HepG2 (cell line): ENCODE results near the gene SPHK1. TPM values are rescaled to one million over a fixed set of nuclear protein-coding genes. Genes with fewer than 3 reads are reported as not detected.
A peak's percentile ranks its signal among the peaks of the same experiment; 100 is the strongest.

Experiments used
- CC2D1A ChIP-seq: sonication (generic); formaldehyde crosslinking; IDR thresholded peaks from 2 replicates; pipeline ENCODE4 v1.8.1; 2023; ENCODE audit warnings: mild to moderate bottlenecking, missing genetic modification reagents
- CREB1 ChIP-seq, 2 experiments: fragments of 450-650 bp in 1 of 2; IDR thresholded peaks; 2 replicates each; pipeline ENCODE4 v1.6.1; 2016 to 2017; ENCODE audit warnings: control low read depth in 1 of 2, mild to moderate bottlenecking in 1 of 2, missing compliant biosample characterization in 1 of 2, missing genetic modification characterization in 1 of 2
- DNMT3B ChIP-seq: conservative IDR thresholded peaks from 2 replicates; pipeline ENCODE4 v1.6.1; 2016; ENCODE audit warnings: missing biosample characterization, control low read depth
- EHMT2 ChIP-seq: fragments of 200-600 bp; sonication (generic); IDR thresholded peaks from 2 replicates; pipeline ENCODE4 v1.7.0; 2017; ENCODE audit warnings: antibody characterized with exemption, low read depth, low read length, borderline replicate concordance
- FIP1L1 ChIP-seq: fragments of 200-400 bp; formaldehyde crosslinking; IDR thresholded peaks from 2 replicates; pipeline ENCODE4 v1.6.1; 2018; ENCODE audit warnings: low read depth, mild to moderate bottlenecking, low read length, moderate library complexity, borderline replicate concordance; ENCODE audit not compliant: insufficient read depth
- FOXA3 ChIP-seq: IDR thresholded peaks from 2 replicates; pipeline ENCODE4 v1.6.1; 2016; ENCODE audit warnings: missing genetic modification reagents, missing compliant biosample characterization
- GTF3A ChIP-seq: sonication (generic); formaldehyde crosslinking; conservative IDR thresholded peaks from 2 replicates; pipeline ENCODE4 v1.4.0; 2020; ENCODE audit warnings: mild to moderate bottlenecking, missing genetic modification reagents
- IRF1 ChIP-seq: sonication (generic); formaldehyde crosslinking; IDR thresholded peaks from 2 replicates; pipeline ENCODE4 v1.4.0; 2020; ENCODE audit warnings: low read depth, mild to moderate bottlenecking, missing genetic modification reagents
- ISX ChIP-seq: sonication (generic); formaldehyde crosslinking; conservative IDR thresholded peaks from 2 replicates; pipeline ENCODE4 v1.5.0; 2020; ENCODE audit warnings: missing genetic modification reagents
- KLF15 ChIP-seq: sonication (generic); formaldehyde crosslinking; IDR thresholded peaks from 2 replicates; pipeline ENCODE4 v1.8.1; 2023; ENCODE audit warnings: borderline replicate concordance, mild to moderate bottlenecking, inconsistent platforms, missing genetic modification reagents, mixed read lengths
- NCOA2 ChIP-seq: sonication (generic); formaldehyde crosslinking; IDR thresholded peaks from 2 replicates; pipeline ENCODE4 v1.8.0; 2022; ENCODE audit warnings: inconsistent platforms
- NFKBIZ ChIP-seq: IDR thresholded peaks from 2 replicates; pipeline ENCODE4 v1.6.1; 2018; ENCODE audit warnings: missing genetic modification reagents, missing compliant biosample characterization
- PLSCR1 ChIP-seq: sonication (generic); formaldehyde crosslinking; IDR thresholded peaks from 2 replicates; pipeline ENCODE4 v1.5.0; 2020; ENCODE audit warnings: missing genetic modification reagents, mild to moderate bottlenecking, borderline replicate concordance
- RELA ChIP-seq: sonication (generic); formaldehyde crosslinking; IDR thresholded peaks from 2 replicates; pipeline ENCODE4 v1.4.0; 2020; ENCODE audit warnings: missing genetic modification reagents
- SAP130 ChIP-seq: IDR thresholded peaks from 2 replicates; pipeline ENCODE4 v1.6.1; 2016; ENCODE audit warnings: low read depth
- SMAD3 ChIP-seq: sonication (generic); formaldehyde crosslinking; IDR thresholded peaks from 2 replicates; pipeline ENCODE4 v1.4.0; 2020; ENCODE audit warnings: missing genetic modification reagents
- SOX6 ChIP-seq, 2 experiments: fragments of 450-650 bp in 1 of 2; sonication (generic) in 1 of 2; formaldehyde crosslinking in 1 of 2; IDR thresholded peaks; 2 replicates each; pipeline versions ENCODE4 v1.4.0 to v1.6.1; 2017 to 2020; ENCODE audit warnings: antibody characterized with exemption in 1 of 2, mild to moderate bottlenecking in 1 of 2, missing genetic modification reagents in 1 of 2
- SP2 ChIP-seq: sonication (generic); formaldehyde crosslinking; IDR thresholded peaks from 2 replicates; pipeline ENCODE4 v1.5.1; 2020; ENCODE audit warnings: mild to moderate bottlenecking, missing genetic modification reagents
- TBX2 ChIP-seq: sonication (generic); formaldehyde crosslinking; IDR thresholded peaks from 2 replicates; pipeline ENCODE4 v1.5.0; 2020; ENCODE audit warnings: missing genetic modification reagents, mild to moderate bottlenecking, borderline replicate concordance
- ZFP36L1 ChIP-seq: sonication (generic); formaldehyde crosslinking; IDR thresholded peaks from 2 replicates; pipeline ENCODE4 v1.8.0; 2022; ENCODE audit warnings: mild to moderate bottlenecking, missing genetic modification reagents, moderate library complexity
- ZFP90 ChIP-seq: sonication (generic); formaldehyde crosslinking; IDR thresholded peaks from 2 replicates; pipeline ENCODE4 v1.8.0; 2022; ENCODE audit warnings: missing genetic modification reagents, mild to moderate bottlenecking, inconsistent platforms, borderline replicate concordance
- ZKSCAN8 ChIP-seq: IDR thresholded peaks from 2 replicates; pipeline ENCODE4 v1.6.1; 2016; ENCODE audit warnings: borderline replicate concordance, missing genetic modification reagents, missing compliant biosample characterization
- ZNF333 ChIP-seq: sonication (generic); formaldehyde crosslinking; IDR thresholded peaks from 2 replicates; pipeline ENCODE4 v1.4.0; 2020; ENCODE audit warnings: mild to moderate bottlenecking, missing genetic modification reagents, borderline replicate concordance
- ZNF619 ChIP-seq: sonication (generic); formaldehyde crosslinking; IDR thresholded peaks from 2 replicates; pipeline ENCODE4 v1.4.0; 2020; ENCODE audit warnings: mild to moderate bottlenecking, missing genetic modification reagents
- ZNF768 ChIP-seq: sonication (generic); formaldehyde crosslinking; IDR thresholded peaks from 2 replicates; pipeline ENCODE4 v1.4.0; 2020; ENCODE audit warnings: missing genetic modification reagents
- ZNF780A ChIP-seq: sonication (generic); formaldehyde crosslinking; IDR thresholded peaks from 2 replicates; pipeline ENCODE4 v1.8.0; 2022; ENCODE audit warnings: mild to moderate bottlenecking, missing genetic modification reagents, moderate library complexity
- polyA plus RNA-seq, 8 experiments: library from polyadenylated mRNA; depleted of rRNA in 3 of 8; stranded (reverse) in 7 of 8; unstranded in 1 of 8; fragments of >200 nt; fragmentation: Illumina TruSeq in 4 of 8; extraction: Trizol in 4 of 8; gene quantifications; 2 replicates each; pipeline versions ENCODE4 v1.2.1 to v1.2.3, GENCODE V29; 2011 to 2016; ENCODE audit warnings: low read depth in 4 of 8, missing spikeins in 1 of 8, mixed read lengths in 1 of 8; ENCODE audit not compliant: insufficient read depth in 1 of 8
- total RNA-seq, 5 experiments: library from RNA; depleted of rRNA; stranded (reverse); fragments of >200 nt; fragmentation: Illumina TruSeq; extraction: Trizol; gene quantifications; 2 replicates each; pipeline ENCODE4 v1.2.3, GENCODE V29; 2016; ENCODE audit warnings: low read depth in 1 of 5
- TF ChIP-seq, protein P1 (sequence below): sonication (generic); formaldehyde crosslinking; IDR thresholded peaks from 2 replicates; pipeline ENCODE4 v1.5.1; 2020; ENCODE audit warnings: missing genetic modification reagents, mild to moderate bottlenecking, borderline replicate concordance

Gene SPHK1
- total and polyA plus RNA-seq, 2 of the 13 experiments (the other 11 are each of a cell fraction or from before 2014, with no cell fraction given) = 129 to 160 TPM

- no peak for TF ChIP-seq IRF1 (CRISPR knock-in tag)
- TF ChIP-seq, protein P1, sequence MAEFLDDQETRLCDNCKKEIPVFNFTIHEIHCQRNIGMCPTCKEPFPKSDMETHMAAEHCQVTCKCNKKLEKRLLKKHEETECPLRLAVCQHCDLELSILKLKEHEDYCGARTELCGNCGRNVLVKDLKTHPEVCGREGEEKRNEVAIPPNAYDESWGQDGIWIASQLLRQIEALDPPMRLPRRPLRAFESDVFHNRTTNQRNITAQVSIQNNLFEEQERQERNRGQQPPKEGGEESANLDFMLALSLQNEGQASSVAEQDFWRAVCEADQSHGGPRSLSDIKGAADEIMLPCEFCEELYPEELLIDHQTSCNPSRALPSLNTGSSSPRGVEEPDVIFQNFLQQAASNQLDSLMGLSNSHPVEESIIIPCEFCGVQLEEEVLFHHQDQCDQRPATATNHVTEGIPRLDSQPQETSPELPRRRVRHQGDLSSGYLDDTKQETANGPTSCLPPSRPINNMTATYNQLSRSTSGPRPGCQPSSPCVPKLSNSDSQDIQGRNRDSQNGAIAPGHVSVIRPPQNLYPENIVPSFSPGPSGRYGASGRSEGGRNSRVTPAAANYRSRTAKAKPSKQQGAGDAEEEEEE (CRISPR knock-in tag) = peak; percentile 69; the same call in 1 of the 2 replicates
- TF ChIP-seq ZFP90 (CRISPR knock-in tag) = peak; percentile 82; the same call in 1 of the 2 replicates
- TF ChIP-seq GTF3A = 0 out of 2 replicates have a peak, but pooled peaks have one; percentile 72
- no peak for TF ChIP-seq CC2D1A
- TF ChIP-seq FOXA3 (CRISPR knock-in tag) = peak; percentile 33; the same call in 1 of the 2 replicates
- no peak for TF ChIP-seq EHMT2
- 0 out of 2 replicates have a peak, but pooled peaks have one; percentile 20 for TF ChIP-seq NCOA2 (CRISPR knock-in tag)
- TF ChIP-seq FIP1L1 = no peak
- TF ChIP-seq SOX6 (IDR thresholded peaks at IDR 0.05) = no peak
- 0 out of 2 replicates have a peak, but pooled peaks have one; percentile 39 for TF ChIP-seq SOX6 (CRISPR knock-in tag; IDR thresholded peaks at IDR 0.05)
- no peak; the same call in 1 of the 2 replicates for TF ChIP-seq NFKBIZ (CRISPR knock-in tag)
- no peak for TF ChIP-seq ZFP36L1 (CRISPR knock-in tag)
- TF ChIP-seq ISX (CRISPR knock-in tag) = no peak
- peak; percentile 40; the same call in 1 of the 2 replicates for TF ChIP-seq SAP130
- no peak for TF ChIP-seq SP2
- peak; percentile 46; the same call in 1 of the 2 replicates for TF ChIP-seq TBX2 (CRISPR knock-in tag)
- no peak for TF ChIP-seq KLF15 (CRISPR knock-in tag)
- TF ChIP-seq SMAD3 (CRISPR knock-in tag) = 0 out of 2 replicates have a peak, but pooled peaks have one; percentile 24
- peak; percentile 31; the same call in 1 of the 2 replicates for TF ChIP-seq ZKSCAN8
- TF ChIP-seq ZNF333 (CRISPR knock-in tag) = peak; percentile 33; the same call in 1 of the 2 replicates
- no peak for TF ChIP-seq DNMT3B (CRISPR knock-in tag)
- no peak for TF ChIP-seq ZNF619
- TF ChIP-seq RELA = peak; percentile 81; the same call in 1 of the 2 replicates
- 0 out of 2 replicates have a peak, but pooled peaks have one; percentile 15 for TF ChIP-seq CREB1 (IDR thresholded peaks at IDR 0.05)
- TF ChIP-seq CREB1 (CRISPR knock-in tag; IDR thresholded peaks at IDR 0.05) = no peak
- no peak for TF ChIP-seq ZNF780A (CRISPR knock-in tag)
- no peak for TF ChIP-seq PLSCR1 (CRISPR knock-in tag)
- TF ChIP-seq ZNF768 (CRISPR knock-in tag) = peak; percentile 31; the same call in 1 of the 2 replicates
These were observed 13.5 kb downstream of the SPHK1 start (continued) for GRCh38 chr17:76397687-76398522.
